ENCODE results near the gene AXIN2.
A peak's percentile ranks its signal among the peaks of the same experiment; 100 is the strongest.

AXIN2 gene, protein sequence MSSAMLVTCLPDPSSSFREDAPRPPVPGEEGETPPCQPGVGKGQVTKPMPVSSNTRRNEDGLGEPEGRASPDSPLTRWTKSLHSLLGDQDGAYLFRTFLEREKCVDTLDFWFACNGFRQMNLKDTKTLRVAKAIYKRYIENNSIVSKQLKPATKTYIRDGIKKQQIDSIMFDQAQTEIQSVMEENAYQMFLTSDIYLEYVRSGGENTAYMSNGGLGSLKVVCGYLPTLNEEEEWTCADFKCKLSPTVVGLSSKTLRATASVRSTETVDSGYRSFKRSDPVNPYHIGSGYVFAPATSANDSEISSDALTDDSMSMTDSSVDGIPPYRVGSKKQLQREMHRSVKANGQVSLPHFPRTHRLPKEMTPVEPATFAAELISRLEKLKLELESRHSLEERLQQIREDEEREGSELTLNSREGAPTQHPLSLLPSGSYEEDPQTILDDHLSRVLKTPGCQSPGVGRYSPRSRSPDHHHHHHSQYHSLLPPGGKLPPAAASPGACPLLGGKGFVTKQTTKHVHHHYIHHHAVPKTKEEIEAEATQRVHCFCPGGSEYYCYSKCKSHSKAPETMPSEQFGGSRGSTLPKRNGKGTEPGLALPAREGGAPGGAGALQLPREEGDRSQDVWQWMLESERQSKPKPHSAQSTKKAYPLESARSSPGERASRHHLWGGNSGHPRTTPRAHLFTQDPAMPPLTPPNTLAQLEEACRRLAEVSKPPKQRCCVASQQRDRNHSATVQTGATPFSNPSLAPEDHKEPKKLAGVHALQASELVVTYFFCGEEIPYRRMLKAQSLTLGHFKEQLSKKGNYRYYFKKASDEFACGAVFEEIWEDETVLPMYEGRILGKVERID

DNA sequence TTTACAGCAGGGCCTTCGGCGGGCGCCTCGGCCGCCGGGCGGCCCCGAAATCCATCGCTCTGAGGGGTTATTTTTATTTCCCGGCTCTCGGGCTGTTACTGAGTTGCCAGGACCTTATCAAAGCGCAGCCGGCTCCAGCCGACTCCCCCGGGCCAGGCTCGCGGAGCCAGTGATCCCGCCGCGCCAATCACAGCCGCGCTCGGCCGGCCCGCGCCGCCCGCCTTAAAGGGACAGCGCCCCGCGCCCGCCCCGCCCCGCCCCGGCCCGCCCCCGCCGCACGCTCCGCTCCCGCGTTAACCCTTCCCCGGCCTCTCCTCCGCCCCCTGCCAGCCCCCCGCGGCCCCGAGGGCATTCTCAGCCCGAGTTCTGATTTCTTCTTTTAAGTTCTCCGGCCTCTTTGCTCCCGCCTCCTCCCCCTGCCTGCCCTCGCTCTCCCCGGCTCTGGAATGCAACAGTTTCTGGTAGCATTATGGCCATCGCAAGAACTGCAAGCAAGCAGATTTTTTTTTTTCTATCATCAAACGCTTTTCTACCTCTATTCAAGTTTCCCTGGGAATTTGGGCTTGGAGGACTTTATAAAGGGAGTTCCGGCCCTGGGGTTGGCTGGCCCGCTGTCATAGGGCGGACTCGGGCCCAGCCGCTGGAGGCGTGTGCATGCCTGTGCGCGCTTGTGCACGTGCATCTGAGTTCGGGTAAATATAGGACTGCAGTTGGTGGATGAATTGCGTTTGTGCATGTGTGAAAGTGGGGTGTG, at the start of gene AXIN2:
AXIN2 (minus strand) TSS at position 197 of the 754 bp plus-strand sequence. CDS start 3,028 bp downstream, outside the sequence.
- DNase-seq (ENCODE audit: low read depth in 3 of 3), result peak; percentile 75 to 81 (median 80)

DNA sequence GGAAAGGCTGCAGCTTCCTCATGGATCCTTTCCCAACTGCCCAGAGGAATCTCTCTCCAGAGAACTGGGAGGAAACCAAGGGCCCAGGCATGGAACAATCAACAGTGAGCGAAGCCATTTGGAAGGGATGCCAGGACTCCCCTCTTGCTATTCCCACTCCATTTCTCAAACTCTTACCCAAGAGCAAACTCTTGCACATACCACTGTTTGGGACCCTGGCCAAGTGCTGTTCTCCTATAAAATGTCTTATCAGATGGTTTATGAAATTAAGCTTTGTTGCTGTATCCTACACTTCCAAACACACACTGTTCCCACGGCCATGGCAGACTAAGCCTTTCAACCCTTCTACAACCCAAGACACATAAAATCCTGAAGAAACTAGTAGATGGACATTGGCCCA, 48.3 kb upstream of the AXIN2 start:
- no peak for DNase-seq (ENCODE audit: low read depth in 3 of 3)

DNA sequence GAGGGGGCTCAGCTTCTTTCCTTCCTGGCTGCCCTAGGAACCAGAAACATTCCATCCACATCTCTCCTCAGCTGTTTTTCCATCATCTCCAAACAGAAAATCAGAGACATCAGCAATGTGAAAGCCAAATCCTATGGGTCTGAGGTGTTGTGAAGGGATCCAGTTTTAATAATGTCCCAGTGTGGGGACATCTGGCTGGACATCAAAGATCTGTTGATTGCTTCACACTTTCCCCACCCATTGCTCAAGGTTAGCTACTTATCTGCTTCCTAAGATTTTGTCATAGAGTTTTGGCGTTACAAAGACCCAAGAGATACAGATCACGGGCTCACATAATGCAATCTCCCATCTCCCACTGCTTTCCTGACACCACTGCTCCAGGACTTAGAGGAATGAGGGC, 47.8 kb upstream of the AXIN2 start:
- DNase-seq (ENCODE audit: low read depth in 3 of 3), result no peak

DNA sequence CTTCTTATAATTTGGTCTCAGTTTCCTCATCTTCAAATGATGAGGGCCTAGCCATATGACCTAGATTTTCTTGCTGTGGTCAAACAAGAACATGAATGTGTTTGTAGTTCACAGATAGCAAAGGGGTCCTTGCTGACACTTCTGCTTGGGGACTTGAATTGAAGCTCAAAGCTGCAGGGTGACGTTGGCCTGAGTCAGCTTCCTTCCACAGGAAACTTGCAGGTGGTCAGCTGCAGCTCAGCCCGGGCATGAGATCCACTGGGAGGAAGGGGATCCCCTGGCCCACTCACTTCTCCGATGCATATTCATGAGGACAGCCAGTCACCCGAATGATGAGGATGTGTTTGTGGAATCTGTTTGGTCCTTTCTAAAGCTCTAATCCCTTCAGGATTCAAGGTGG, 42.6 kb upstream of the AXIN2 start:
- no peak for DNase-seq (ENCODE audit: low read depth in 3 of 3)

DNA sequence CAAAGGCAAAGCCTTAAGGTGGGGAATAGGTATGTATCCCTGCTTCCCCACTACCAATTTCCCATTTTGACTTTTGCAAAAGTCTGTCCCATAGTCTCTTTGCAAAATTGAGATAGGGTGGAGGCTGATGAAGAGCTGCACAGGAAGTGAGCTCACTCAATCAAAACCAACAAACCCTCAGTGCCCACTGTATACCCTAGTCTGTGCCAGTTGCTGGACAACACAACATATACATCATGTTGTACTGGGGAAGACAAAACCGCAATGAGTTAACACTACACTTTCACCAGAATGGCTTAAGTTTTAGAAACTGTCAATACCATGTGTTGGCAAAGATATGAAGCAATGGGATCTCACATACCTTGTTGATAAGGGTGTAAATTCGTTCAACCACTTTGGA, 40.4 kb upstream of the AXIN2 start:
- DNase-seq (ENCODE audit: low read depth in 3 of 3), result no peak

DNA sequence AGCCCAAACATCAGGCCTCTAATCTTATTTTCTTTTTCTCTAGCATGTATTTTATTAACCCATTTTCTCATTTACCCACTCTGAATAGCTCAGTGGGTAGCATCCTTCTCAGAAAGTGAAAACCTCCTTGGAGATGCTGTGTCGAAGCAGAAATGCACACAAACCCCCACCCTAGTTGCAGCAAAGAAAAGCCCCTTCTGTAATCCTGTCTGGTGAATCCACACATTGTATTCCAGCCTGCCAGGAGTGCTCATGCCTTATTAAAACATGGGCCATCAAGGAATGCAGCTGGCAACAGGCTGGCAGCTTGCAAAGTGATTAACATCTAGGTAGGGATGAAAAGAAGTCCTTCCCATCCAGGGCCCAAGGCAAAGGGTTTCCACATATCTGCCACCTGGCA, 39.7 kb upstream of the AXIN2 start:
- DNase-seq (ENCODE audit: low read depth in 3 of 3), result no peak

DNA sequence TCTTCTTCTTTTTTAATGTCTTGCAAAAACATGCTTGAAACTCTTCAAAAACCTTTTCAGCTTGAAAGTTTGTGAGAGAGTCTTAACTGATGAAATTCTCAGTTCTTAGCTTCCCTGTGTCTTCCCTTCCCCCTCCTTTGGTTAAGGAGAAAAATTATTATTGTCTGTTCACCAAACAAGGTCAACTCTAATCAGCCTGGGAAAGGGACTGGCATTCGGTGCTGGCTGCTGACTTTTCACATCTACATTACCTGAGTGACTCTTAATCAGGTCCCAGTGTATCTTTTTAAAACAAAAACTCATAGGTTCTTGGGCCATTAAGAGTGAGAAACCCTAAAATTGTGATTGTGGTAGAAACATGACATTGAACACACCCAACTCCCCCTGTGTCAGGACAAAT, 39.1 kb upstream of the AXIN2 start:
- DNase-seq (ENCODE audit: low read depth in 3 of 3), result no peak

DNA sequence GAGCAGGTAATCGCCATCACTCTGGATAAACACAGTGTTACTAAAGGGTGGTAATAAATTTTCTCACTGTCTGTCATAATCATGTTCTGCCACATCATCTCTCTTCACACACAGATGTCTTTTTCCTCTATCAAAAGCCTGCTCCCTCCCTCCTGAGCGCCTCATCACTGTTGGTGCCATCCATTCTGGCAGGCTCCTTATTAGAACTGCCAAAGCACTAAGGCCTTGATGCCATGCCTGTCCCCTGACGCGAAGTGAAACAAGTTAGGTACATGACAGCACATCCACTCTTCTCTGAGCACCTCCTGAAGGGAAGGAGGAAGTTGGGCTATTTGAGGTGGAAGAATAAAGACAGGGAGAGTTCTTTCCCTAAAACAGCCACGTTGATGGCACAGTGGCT, 38.2 kb upstream of the AXIN2 start:
- DNase-seq (ENCODE audit: low read depth in 3 of 3), result no peak

DNA sequence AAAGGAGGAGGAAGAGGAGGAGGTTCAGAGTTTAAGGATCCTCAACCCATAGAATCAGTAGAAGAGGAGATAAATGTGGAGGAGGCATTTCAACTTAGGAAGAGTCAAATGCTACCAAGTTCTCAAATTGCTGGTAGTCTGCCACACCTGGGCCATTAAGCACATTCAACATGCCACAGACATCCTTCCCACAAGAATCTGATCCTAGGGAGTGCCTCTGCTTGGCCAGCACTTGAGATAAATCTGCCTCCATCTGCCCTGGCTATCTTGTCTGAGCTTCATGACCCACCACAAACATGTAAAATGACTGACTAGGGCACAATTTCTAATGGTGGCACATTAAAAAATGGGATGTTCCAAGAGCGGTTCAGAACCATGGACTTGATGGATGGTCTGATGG, 37.3 kb upstream of the AXIN2 start:
- DNase-seq (ENCODE audit: low read depth in 3 of 3), result no peak

DNA sequence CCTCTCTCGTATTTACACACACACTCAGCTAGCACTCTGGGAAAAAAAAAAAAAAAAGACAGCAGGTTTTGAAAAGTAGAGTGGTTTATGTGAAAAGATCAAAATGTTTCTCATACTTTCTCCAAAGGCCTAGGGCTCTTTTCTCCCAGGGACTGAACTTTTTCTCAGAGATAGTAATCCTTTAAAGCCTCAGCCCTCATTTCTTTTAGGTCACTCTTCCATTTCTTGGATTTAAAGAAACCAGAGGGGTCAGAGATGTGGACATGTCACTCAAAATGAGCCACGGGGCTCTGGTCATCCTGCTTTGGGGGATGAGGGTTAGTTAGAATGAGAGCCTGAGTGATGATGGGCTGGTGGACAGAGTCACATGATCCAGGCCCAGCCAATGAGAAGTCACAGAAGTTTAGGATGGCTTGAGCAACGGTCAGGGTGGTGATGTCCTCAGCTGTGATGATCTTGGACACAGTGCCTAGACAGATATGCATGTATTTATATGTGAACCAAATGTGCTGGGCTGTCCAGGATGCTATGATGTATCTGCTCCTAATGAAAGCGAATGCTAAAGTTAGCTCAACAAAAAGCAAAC, 33.7 kb upstream of the AXIN2 start:
- DNase-seq (ENCODE audit: low read depth in 3 of 3), result no peak

DNA sequence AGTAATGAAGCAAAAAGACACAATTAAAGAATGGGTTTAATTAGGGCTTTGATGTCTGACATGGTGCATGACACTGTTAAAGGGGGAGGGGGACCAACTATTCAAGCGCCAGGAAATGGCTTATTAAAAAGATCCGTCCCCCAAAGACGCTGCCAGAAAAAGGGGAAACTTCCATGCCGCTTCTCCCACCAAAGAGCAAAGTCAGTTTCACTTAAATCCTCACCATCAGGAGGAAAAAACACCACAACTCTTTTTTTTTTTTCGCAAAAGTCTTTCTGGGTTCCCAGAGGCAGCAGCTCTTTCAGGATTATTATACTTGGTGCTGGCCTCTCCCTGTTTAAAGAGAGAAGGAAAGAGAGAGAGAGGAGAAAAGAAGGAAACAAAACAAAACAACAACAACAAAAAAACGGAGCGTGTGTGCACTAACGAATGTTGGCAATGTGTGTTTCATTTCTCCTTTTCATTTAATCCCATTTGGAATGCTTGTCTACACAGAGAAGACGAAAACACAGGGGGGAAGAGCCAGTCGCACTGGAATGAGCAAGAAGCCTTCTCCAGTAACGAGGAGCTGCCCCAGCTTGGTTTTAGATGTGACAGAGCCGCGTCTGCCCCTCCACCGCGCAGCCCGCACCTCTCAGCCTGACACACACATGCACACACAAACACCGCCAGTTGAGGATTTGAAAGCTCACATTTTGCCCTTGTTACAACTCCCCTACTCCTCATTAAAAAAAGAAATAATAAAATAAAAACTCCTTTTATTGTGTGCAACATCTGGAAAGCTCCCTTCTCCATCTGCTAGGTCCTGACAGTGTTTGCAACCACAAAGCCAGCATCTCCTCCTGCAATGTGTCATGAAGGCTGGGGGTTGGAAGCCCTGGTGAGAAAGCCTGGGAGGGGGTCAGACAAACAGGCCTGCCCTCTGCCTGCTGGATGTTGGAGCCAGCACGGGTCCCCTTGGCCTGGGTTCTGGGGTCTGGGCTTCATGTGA, 32.7 kb upstream of the AXIN2 start:
- no peak for DNase-seq (ENCODE audit: low read depth in 3 of 3)

DNA sequence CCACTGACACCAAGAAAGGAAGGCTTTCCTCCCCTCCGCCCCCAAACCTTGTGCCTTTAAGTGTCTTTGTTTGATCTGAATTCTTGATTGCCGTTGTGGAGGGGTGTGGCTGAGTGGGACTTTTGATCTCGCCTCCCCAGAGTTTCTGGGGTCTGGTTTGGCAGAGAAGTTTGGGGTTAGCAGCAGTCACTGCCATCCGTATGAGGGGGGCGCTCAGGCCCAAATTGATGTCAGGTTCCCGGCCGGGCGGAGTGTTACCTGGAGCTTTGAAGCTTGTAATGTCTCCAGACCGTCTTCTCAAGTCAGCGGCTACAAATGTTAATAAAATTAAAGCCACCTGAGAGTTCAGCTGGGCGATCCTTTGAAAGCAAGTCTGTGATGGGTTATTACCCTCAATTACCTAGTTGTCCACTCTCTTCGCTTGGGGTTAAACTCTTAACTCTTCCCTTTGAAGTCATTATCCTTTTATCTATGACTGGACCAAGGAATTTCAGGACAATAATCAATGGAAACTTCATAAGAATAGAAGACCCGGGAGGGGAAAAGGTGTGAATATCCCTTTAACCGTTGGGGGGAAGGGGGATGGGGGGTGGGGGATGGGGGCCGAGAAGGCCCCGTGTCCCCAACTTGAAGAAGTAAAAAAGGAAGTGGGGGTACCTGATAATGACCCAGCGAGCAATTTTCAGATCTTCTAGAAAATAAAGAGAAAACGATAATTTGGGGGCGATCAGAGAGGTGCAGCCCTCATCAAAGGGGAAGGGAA, 31.8 kb upstream of the AXIN2 start:
- no peak for DNase-seq (ENCODE audit: low read depth in 3 of 3)

DNA sequence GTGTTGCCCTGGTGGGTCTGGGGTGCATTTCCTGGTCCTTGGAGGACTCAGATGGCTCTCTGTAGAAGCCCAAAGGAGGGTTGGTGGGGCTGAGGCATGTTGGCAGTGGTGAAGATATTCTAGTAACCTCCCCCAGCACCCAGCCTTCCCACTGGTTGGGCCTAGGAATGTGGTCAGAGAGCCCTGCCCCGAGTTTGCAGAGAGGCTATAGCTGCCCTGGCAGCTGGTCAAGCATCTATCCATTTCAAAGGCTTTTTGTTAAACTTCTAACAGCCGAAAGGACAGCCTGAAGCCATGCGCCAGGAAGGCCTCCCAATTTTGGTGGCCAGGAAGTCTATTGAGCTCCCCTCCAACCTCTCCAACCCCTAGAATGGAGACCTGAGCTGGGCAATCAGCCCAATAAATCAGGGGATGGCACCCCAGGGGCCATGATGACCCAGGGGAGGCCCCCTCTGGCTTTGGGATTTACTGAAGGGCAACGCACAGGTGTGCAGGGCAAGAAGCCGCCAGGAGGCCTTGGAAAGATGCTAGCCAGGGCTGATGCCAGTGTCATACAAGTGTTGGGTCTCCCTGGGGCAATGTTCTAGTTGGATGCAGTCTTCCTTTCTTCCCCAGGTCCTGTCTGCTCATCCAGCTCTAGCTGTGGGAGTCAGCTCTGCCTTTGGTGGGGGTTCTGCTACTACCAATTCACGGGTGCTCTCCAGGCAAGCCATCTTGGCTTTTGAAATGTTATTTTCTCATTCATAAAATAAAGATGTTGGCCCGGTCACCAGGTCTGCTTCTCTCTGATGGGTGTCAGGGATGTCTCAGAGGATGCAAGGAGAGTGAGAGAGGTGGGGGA, 30.9 kb upstream of the AXIN2 start:
- DNase-seq (ENCODE audit: low read depth in 3 of 3), result no peak

DNA sequence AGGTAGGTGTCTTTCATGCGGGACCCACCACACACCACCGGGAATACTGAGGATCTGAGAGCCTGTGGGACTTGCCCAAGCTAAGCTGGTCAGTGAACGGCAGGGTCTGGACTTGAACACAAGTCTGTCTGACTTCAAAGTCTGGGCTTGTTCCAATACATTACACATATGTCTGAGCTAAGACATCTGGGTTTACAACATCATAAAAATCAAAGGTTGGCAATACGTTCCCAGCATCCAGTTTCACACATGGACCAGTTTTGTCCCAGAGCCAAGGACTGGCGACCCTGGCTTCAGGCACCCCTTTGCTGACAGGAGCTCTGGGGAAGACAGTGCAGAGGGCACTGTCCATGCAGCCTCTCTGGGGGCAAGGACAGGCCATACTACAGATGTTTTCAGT, 27.9 kb upstream of the AXIN2 start:
- DNase-seq (ENCODE audit: low read depth in 3 of 3), result no peak

DNA sequence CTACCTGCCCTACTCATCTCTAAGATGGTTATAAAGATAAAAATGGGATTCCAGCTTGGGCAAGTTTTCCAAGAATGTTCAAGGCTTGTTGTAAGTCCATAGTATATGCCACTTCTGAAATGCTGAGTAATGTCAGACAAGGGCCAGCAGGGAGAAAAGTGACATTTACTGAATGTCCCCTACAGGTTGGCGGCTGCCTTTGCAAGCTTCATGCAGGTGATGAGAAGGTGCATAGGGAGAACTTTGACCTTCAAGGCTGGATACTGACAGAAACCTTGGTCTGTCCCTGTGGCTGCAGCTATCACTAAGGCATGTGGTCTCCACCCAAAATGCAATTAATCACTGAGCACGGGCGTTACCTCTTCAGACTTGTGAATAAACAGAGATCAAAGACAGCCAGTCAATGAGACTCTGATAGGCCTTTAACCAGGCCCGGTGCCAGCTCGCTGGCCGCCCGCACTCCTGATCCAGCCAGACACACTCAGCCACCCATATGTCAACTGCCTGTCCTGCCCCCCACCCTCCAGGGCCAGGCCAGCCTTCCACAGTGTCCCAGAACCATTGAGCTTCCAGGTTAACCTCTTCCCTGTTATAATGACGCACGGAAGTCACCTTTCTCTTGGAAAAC, 26.8 kb upstream of the AXIN2 start:
- no peak for DNase-seq (ENCODE audit: low read depth in 3 of 3)

DNA sequence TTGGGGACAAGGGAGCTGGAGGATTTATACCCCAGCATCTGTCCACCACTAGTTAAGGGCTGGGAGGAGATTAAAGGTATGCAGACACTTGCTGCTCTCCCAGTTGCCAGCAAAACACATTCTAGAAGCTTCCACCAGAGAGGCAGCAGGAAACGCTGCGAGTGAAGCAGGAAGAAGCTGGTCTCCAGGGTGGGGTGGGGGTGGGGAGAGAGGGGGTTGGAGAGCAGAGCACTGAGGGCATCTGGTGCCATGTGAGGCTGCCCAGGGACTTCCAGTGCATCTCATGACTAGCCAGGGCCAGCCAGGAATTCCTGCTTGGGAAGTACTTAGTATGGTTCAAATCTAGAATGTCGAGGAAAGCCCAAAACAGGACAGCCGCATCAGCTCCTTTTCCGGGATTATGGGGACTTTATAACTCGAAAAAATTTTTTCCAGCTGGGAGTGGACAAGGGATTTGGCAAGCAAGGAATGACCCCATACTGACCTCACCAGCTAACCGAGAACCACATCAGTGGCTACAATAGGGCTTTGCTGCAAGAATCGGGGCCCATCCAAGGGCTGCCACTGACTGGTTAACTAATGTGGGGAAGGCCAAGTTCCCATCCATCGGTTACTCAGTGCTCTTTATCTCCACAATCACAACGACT, 26.2 kb upstream of the AXIN2 start:
- DNase-seq (ENCODE audit: low read depth in 3 of 3), result no peak

DNA sequence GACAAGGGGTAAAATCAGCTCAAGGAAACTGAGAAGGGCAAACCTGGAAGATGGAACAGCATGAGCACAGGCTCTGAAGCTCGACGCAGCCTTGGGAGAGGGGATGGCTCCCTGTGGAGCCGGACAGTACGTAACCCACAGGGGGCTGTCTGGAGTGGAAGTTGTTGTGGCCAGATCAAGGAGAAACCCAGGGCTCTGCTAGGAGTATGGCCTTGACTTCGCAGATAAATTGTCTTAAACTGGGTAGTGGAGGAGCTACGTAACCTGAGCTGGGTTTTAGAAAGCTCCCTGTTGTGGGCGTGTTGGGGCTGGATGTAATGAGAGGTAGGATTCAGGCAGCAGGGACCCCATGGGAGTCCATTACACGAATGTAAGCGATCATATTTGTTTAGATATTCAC, 25.5 kb upstream of the AXIN2 start:
- no peak for DNase-seq (ENCODE audit: low read depth in 3 of 3)
